GM19240 (cell line): Measurements from ENCODE around the gene PLCB3.
A peak's percentile ranks its signal among the peaks of the same experiment; 100 is the strongest.

Experiments used
- DNase-seq: peaks from one replicate; pipeline ENCODE4 v3.0.0; 2011; ENCODE audit warnings: low spot score; ENCODE audit not compliant: insufficient read length

The PLCB3 gene

GRCh38 chr11:64220798-64221197 is 30.5 kb upstream of the PLCB3 start:
- DNase-seq = no peak

GRCh38 chr11:64222651-64223000 is 28.7 kb upstream of the PLCB3 start:
- DNase-seq = no peak

GRCh38 chr11:64223001-64223651 is 28.2 kb upstream of the PLCB3 start:
- no peak for DNase-seq

DNA sequence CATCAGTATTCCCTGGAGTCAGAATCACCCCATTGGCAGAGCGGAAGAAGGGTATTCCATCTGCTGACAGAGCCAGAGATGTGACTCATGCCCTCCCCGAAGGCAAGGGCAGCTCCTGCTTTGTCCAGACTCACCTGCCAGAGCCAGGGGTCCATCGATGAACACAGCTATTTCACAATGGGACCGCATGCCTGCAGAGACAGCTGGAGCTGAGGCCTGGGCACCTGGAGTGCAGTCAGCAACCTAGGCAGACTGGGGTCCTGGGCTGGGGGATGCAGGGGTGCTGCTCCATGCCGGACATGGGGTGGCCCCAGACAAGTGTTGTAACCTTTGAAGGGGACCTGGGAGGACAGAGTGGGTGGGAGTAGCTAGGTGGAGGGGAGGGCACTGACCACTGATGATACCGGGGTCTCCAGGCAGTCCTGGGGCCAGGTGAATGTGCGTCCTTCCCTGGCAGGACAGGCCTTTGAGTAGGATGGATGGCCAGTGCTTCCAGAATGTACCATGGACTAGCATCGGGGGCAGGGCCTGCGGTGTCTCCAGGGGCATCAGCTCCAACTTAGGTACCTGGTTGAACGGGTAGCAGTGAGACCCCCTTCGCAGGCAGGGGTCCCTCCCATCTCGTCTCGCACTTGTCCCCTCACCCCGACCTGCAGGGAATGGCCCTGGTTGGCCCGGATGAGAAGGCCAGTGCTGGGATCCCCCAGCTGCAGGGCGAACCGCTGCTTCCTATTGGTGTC is 27.0 kb upstream of the PLCB3 start:
- no peak for DNase-seq

- DNase-seq = no peak
These were observed 26.3 kb upstream of the PLCB3 start for GRCh38 chr11:64224891-64225607.

- peak; percentile 94 for DNase-seq
These were observed 25.5 kb upstream of the PLCB3 start, which contains the start of the genes NUDT22 and TRPT1 for GRCh38 chr11:64225608-64226506. NUDT22 (plus strand) TSS chr11:64226274; CDS start chr11:64226653, 379 bp downstream. TRPT1 (minus strand) TSS chr11:64226186; CDS start chr11:64225860, 326 bp downstream.

DNA sequence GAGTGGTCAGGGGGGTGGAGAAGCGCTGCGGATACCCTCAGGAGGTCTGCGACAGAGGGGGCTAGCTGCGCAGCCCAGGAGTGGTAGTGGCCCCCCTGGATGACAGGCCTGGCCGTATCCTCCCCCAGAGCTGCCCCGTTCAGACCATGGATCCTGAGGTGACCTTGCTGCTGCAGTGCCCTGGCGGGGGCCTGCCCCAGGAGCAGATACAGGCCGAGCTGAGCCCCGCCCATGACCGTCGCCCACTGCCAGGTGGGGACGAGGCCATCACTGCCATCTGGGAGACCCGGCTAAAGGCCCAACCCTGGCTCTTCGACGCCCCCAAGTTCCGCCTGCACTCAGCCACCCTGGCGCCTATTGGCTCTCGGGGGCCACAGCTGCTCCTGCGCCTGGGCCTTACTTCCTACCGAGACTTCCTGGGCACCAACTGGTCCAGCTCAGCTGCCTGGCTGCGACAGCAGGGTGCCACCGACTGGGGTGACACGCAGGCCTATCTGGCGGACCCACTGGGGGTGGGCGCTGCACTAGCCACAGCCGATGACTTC is 24.8 kb upstream of the PLCB3 start:
- DNase-seq = no peak

GRCh38 chr11:64227405-64227956 is 23.8 kb upstream of the PLCB3 start:
- DNase-seq = no peak

GRCh38 chr11:64229090-64229743 is 22.1 kb upstream of the PLCB3 start:
- no peak for DNase-seq

- DNase-seq = no peak
These were observed 21.6 kb upstream of the PLCB3 start for GRCh38 chr11:64229744-64230170.

GRCh38 chr11:64230171-64230984 is 21.0 kb upstream of the PLCB3 start, which contains the start of gene DNAJC4:
DNAJC4 (plus strand) TSS chr11:64230548; CDS start chr11:64230855, 307 bp downstream.
- peak; percentile 93 for DNase-seq

DNA sequence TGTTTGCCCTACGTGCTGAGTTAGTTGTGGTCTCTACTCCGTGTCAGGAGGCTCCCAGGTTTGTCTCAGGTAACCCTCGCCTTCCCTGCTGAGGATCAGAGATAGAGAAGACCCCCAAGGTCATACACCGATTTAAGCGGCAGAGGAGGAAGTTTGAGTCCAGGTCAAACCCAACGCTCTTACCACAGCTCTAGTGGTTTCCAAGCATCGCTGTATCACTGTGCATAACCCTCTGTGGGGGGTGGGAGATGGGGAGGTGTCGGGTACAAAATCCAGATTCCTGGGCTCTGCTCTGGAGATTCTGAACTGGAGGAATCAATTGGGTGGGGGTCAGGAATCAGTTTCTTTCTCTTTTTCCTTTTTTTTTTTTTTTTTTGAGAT is 20.4 kb upstream of the PLCB3 start:
- DNase-seq = no peak

GRCh38 chr11:64231546-64231945 is 19.8 kb upstream of the PLCB3 start:
- no peak for DNase-seq

- no peak for DNase-seq
These were observed 19.0 kb upstream of the PLCB3 start for GRCh38 chr11:64232182-64232966.

DNA sequence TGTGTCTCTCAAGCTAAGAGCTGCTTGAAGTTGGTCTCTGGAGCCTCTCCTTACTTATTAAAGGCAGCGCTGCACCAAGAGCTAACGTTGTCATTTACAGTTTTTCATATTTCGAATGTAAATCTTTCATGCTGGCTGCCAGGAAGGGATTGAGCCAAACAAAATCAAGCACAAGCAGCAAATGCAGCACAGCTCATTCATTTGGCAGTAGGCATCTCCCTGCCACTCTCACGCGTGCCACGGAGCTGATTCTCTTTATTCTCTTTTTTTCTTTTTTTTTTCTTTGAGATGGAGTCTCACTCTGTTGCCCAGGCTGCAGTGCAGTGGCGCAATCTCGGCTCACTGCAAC is 18.4 kb upstream of the PLCB3 start:
- DNase-seq = no peak

GRCh38 chr11:64233913-64234586 is 17.3 kb upstream of the PLCB3 start, which contains the start of gene VEGFB:
VEGFB (plus strand) TSS chr11:64234584; CDS start chr11:64234834, 250 bp downstream.
- DNase-seq = no peak

- DNase-seq = no peak
These were observed 16.5 kb upstream of the PLCB3 start for GRCh38 chr11:64234647-64235379.
